HG02571 (cell line): ENCODE data around the gene GABBR2.
"Not testable (repeated sequence)": the region's sequence is repeated elsewhere in the genome, so short reads cannot be mapped to it uniquely, and the experiment has no call there.

ENCODE experiments used
- ATAC-seq: cut with Tn5 transposase; IDR thresholded peaks from one replicate; pipeline ENCODE4 v1.9.1; 2021; ENCODE audit warnings: mild to moderate bottlenecking, moderate library complexity; ENCODE audit not compliant: unreplicated experiment

Gene GABBR2

DNA sequence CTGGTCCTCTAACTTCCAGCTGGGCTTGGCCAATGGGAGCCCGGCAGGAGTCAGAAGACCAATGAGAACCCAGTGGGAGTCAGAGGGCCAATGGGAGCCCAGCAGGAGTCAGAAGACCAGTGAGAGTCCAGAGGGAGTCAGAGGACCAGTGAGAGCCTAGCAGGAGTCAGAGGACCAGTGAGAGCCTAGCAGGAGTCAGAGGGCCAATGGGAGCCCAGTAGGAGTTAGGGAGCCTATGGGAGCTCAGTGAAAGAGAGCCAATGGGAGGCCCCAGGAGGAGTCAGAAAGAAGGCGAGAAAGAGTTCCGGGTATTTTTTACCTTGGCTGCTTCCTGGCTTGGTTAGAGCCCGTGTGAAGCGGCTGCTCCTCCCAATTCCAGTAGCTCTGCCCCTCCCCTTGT, 191.0 kb downstream of the GABBR2 start:
- ATAC-seq = no peak

- no peak for ATAC-seq
These were observed 191.7 kb downstream of the GABBR2 start for GRCh38 chr9:98516897-98517503.

DNA sequence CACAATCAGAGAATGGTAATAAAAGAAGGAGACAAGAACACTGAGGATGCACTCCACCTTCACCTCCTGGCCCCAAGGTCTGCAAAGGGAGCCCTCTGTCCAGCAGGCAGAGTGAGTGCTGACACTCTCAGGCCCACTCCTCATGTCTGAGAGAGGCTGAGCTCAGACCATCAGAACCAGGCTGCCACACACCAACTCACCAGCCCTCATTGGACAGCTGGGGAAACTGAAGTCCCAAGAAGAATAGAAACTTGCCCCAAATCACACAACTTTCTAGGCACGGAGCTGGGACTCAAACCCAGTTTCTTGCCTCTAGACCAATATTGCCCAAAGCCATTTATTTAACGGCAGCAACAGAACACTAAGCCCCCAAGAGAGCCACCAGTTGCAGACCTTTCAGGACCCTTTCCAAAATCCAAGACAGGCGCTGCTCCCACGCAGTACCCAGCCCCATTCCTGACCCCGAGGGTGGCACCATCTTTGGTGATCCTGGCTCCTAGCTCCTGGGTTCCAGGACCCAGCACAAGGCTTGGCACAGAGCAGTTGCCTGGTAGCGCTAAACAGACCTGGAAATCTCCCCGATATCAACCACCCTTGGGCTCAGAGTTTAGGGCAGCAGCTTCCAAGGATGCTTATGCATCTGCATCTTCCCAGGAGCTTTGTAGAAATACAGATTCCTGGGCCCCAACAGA, 192.4 kb downstream of the GABBR2 start:
- ATAC-seq = no peak

DNA sequence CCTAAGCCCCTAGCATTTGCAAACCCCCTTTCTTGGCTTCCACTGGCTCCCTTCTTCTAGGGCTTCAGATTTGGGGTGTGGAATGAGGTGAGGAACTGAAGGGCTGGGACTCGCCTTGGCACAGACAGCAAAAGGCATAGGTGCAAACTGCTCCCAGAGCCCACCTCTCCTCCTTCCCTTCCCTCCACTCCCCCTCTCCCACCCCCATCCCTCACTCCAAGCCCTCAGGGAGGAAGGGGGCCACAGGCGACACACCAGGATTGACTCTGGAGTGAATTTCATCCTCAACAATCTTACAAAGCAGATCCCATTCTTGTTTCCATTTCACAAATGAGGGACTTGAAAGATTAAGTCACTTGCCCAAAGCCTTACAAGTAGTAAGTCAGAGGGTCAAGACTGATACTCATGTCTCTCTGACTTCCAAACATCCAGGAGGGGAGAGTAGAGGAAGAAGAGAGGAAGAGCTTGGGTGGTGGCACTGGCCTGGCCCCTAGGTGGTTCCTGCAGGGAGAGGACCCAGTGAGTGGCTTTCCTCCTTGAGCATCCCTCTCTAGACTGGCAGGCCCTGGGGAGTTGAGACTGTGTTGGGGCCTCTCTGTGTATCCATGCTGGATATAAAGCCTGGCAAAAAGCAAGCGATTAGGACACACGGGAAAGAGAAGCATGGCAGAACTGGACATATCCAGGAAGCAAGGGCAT, 193.1 kb downstream of the GABBR2 start:
- ATAC-seq = no peak

- ATAC-seq = no peak
These were observed 193.9 kb downstream of the GABBR2 start for GRCh38 chr9:98514841-98515240.

DNA sequence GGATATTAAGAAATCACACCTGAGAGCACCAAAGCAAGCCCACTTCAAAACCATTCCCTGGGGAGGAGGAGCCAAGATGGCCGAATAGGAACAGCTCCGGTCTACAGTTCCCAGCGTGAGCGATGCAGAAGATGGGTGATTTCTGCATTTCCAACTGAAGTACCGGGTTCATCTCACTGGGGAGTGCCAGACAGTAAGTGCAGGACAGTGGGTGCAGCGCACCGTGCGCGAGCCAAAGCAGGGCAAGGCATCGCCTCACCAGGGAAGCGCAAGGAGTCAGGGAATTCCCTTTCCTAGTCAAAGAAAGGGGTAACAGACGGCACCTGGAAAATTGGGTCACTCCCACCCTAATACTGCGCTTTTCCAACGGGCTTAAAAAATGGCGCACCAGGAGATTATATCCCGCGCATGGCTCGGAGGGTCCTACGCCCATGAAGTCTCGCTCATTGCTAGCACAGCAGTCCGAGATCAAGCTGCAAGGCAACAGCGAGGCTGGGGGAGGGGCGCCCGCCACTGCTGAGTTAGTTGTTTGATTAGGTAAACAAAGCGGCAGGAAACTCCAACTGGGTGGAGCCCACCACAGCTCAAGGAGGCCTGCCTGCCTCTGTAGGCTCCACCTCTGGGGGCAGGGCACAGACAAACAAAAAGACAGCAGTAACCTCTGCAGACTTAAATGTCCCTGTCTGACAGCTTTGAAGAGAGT, 200.4 kb downstream of the GABBR2 start:
- ATAC-seq = not testable (repeated sequence)

DNA sequence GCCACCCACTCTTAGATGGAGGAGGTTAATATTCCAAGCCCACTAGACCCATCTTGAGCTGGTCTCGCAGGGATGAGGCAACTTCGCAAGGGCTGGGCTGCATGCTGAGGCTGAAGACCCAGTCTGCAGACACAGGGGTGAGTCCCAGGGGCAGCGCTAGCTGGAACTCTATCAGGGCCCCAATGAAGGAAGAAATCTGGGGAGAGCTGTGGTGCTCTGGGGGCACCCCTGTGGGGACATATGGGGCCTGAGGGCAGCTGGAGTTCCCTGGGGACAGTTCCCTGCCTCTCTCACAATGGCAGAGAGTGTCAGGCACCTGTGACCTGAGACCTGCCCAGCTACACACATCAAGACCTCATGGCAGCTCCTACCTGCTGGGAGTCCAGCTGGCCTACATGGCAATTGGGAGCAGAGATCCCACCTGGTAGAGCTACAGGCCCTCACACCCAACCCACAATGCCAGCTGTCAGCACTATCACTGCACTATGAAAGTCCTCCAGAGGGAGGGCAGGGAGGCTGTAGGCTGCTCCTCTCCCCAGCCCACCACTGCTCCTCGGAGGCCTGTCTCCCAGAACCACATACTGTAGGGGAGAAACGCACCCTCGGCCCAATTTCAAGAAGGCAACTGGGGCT, 202.2 kb downstream of the GABBR2 start:
- ATAC-seq = no peak

DNA sequence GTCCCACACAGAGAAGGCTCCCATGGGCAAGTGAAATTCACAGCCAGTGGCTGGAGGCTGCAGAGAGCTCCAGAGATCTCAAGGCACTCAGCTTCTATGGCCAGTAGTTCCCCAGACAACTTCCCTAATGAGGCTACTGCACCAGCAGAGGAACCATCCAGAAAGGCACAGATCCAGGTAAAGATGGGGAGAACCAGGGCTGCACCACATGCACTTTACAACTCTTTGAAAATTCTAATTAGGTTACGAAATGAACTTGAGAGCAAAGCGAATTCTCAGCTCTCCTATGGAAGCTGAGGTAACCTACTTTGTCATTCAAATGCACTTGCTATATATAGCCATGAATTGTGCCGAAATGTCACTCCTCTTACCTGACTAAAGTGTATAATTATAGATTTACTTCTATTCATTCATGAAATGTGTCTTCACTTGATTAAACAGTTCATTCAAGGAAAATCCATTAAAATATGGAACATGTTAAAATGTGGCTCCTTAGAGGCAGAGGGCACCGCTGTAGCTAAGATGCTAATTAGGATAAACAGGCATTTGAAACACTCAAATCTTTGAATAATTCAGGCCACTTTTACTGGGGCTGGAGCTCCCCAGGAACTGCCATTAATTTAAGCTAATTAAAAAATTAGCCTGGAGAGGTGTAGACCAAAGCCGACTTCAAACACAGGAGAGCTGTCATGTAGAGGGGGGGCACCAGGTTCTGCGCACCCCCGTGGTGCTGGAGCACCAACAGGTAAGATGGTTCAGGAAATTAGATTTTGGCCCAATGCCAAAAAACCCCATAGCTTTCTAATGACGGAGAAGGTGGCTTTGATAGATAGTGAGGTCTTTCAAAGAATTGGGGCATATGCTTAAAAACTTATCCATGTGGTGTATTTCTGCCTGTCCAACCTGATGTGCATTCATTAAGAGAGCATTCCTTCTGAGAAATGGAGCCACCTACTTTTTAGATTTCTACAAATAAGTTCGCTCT, 204.1 kb downstream of the GABBR2 start:
- no peak for ATAC-seq

- no peak for ATAC-seq
These were observed 204.9 kb downstream of the GABBR2 start for GRCh38 chr9:98503867-98504266.

- no peak for ATAC-seq
These were observed 205.8 kb downstream of the GABBR2 start for GRCh38 chr9:98502976-98503325.

GRCh38 chr9:98502311-98502975, 206.3 kb downstream of the GABBR2 start:
- ATAC-seq = no peak

- ATAC-seq = no peak
These were observed 206.9 kb downstream of the GABBR2 start for GRCh38 chr9:98501819-98502218.

DNA sequence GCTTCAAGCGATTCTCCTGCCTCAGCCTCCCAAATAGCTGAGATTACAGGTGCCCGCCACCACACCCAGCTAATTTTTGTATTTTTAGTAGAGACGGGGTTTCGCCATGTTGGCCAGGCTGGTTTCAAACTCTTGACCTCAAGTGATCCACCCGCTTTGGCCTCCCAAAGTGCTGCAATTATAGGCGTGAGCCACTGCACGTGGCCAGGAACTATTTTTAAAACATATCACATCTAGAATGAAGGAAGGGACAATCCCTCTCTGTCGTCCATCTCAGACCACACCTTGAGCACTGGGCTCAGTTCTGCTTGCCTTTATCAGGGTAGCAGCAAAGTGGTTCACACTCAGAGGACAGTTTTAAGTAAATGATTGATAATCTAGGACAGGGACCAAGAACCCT, 207.5 kb downstream of the GABBR2 start:
- not testable (repeated sequence) for ATAC-seq

- ATAC-seq = no peak
These were observed 208.3 kb downstream of the GABBR2 start for GRCh38 chr9:98500337-98500919.

DNA sequence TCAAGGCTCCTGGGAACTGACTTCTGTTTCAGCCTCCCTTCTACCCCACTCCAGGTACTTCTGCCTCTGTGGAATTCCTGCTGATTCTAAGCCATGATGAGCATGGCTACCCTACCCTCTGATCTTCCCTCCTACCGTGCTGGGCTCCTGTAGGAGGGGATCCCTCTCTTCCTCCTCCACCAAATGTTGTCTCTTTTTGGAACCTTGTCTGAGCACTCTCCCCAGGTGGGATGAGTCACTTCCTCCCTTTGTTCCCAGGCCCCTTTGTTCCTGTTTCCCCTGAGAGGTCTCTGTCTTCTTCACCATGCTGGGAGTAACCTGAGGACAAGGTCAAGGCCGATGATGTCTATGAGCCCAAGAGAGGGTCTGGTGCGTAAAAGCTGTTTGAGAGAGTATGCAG, 213.2 kb downstream of the GABBR2 start:
- ATAC-seq = no peak

DNA sequence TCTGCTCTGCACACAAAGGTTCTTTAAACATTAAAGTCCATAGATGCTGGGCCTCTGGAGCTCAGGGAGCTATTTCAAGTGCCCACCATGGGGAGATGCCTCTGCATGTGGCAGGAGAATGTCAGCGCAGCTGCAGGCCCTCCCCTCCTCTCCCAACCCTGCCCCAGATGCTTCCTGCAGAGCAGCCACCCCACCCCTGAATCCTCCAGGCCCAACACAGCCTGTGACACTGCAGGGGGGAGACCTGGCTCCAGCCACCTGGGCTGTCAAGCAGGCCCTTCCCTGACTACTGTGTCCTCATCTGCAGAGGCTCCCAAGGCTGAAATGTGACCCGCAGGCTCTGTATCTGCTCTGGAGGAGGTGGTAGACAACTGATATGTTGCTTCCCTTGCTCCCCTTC, 213.9 kb downstream of the GABBR2 start:
- ATAC-seq = no peak

DNA sequence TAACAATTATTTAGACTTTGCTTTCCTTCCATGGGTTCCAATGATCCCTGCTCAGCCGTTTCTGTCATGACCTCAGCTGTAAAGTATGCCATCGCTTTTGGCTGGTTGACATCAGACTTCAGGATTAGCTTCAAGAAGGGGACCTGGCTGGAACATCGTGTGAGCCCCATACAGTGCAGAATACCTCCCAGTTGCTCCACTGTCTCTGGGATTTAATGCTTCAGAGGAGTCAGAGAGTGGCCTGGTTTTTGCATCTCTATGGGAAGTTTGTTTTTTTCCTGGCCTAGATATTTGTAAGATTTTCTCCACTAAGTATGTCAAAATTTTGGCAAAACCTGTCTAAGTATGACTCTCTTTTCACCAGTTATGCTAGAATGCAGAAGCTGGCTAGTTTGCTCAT, 216.9 kb downstream of the GABBR2 start:
- ATAC-seq = no peak

- ATAC-seq = no peak
These were observed 217.5 kb downstream of the GABBR2 start for GRCh38 chr9:98491231-98491651.
